Ishikawa (cell line): ENCODE results near the gene THAP2.

ENCODE experiments used
- CEBPB ChIP-seq: IDR thresholded peaks from 2 replicates; pipeline ENCODE4 v1.6.1; 2012
- CREB1 ChIP-seq: IDR thresholded peaks from 2 replicates; pipeline ENCODE4 v1.6.1; 2012; ENCODE audit warnings: low read depth
- EGR1 ChIP-seq: IDR thresholded peaks from 2 replicates; pipeline ENCODE4 v1.6.1; 2012
- EP300 ChIP-seq: IDR thresholded peaks from 2 replicates; pipeline ENCODE4 v1.6.1; 2012; ENCODE audit warnings: borderline replicate concordance
- FOXM1 ChIP-seq: IDR thresholded peaks from 2 replicates; pipeline ENCODE4 v1.6.1; 2012; ENCODE audit warnings: low read depth, borderline replicate concordance
- NFIC ChIP-seq: IDR thresholded peaks from 2 replicates; pipeline ENCODE4 v1.6.1; 2012
- RAD21 ChIP-seq: IDR thresholded peaks from 2 replicates; pipeline ENCODE4 v1.6.1; 2012; ENCODE audit warnings: low read depth
- TAF1 ChIP-seq: IDR thresholded peaks from 2 replicates; pipeline ENCODE4 v1.6.1; 2012; ENCODE audit warnings: low read depth, mild to moderate bottlenecking
- TCF12 ChIP-seq: IDR thresholded peaks from 2 replicates; pipeline ENCODE4 v1.6.1; 2012; ENCODE audit warnings: low read depth
- TEAD4 ChIP-seq: IDR thresholded peaks from 2 replicates; pipeline ENCODE4 v1.6.1; 2012
- YY1 ChIP-seq: IDR thresholded peaks from 2 replicates; pipeline ENCODE4 v1.6.1; 2012; ENCODE audit warnings: low read depth
- ZBTB7A ChIP-seq: IDR thresholded peaks from 2 replicates; pipeline ENCODE4 v1.6.1; 2012; ENCODE audit warnings: low read depth
- TF ChIP-seq, protein P1 (sequence below): IDR thresholded peaks from 2 replicates; pipeline ENCODE4 v1.6.1; 2012; ENCODE audit warnings: low read depth, mild to moderate bottlenecking
- TF ChIP-seq, protein P2 (sequence below): IDR thresholded peaks from 2 replicates; pipeline ENCODE4 v1.6.1; 2012
- TF ChIP-seq, protein P3 (sequence below): IDR thresholded peaks from 2 replicates; pipeline ENCODE4 v1.6.1; 2012

THAP2 gene

DNA sequence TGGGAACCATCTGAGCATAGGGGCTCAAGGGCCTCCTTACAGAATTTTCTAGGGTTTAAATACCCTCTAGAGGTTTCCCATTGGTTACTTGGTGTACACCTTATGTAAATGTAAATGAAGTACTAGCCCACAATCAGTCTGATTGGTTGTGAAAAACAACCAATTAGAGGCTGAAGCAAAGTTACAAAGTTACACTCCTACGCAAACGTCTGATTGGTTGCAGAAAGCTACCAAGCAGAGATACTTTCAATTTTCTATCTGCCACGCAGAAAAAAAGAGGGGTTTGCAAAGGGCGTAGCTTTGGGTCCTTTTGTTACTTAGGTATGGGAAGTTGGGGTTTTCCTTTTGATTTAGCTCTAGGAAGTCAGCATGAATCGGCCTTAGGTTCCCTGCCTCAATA is 20.0 kb downstream of the THAP2 start:
- TF ChIP-seq ZBTB7A (no peak), YY1 (no peak), TAF1 (no peak), TCF12 (no peak), NFIC (no peak)

DNA sequence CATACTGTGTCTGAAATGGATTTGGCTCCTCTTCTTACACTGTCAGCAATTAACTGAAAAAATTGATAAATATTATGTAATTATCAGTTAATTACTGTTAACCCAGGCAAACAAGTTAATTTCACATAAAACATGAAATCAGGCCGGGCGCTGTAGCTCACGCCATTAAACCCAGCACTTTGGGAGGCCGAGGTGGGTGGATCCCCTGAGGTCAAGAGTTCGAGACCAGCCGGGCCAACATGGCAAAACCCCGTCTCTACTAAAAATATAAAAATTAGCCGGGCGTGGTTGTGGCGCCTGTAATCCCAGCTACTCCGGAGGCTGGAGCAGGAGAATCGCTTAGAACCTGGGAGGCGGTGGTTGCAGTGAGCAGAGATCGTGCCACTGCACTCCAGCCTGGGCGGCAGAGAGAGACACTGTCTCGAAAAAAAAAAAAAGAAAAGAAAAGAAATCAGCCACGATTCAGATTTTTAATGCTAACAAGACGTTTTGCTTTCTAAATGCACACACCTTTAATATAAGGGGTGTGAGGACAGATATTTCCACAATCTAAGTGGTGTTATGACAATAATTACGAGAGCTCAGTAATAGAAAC is 21.3 kb downstream of the THAP2 start:
- TF ChIP-seq TCF12 (no peak), CREB1 (no peak), FOXM1 (no peak), RAD21 (no peak), CEBPB (no peak), EP300 (no peak), ZBTB7A (no peak; the same call in 1 of the 2 replicates), NFIC (no peak), EGR1 (no peak), YY1 (no peak), TEAD4 (no peak), TAF1 (no peak)
- TF ChIP-seq, protein P1, sequence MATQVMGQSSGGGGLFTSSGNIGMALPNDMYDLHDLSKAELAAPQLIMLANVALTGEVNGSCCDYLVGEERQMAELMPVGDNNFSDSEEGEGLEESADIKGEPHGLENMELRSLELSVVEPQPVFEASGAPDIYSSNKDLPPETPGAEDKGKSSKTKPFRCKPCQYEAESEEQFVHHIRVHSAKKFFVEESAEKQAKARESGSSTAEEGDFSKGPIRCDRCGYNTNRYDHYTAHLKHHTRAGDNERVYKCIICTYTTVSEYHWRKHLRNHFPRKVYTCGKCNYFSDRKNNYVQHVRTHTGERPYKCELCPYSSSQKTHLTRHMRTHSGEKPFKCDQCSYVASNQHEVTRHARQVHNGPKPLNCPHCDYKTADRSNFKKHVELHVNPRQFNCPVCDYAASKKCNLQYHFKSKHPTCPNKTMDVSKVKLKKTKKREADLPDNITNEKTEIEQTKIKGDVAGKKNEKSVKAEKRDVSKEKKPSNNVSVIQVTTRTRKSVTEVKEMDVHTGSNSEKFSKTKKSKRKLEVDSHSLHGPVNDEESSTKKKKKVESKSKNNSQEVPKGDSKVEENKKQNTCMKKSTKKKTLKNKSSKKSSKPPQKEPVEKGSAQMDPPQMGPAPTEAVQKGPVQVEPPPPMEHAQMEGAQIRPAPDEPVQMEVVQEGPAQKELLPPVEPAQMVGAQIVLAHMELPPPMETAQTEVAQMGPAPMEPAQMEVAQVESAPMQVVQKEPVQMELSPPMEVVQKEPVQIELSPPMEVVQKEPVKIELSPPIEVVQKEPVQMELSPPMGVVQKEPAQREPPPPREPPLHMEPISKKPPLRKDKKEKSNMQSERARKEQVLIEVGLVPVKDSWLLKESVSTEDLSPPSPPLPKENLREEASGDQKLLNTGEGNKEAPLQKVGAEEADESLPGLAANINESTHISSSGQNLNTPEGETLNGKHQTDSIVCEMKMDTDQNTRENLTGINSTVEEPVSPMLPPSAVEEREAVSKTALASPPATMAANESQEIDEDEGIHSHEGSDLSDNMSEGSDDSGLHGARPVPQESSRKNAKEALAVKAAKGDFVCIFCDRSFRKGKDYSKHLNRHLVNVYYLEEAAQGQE = no peak
- TF ChIP-seq, protein P2, sequence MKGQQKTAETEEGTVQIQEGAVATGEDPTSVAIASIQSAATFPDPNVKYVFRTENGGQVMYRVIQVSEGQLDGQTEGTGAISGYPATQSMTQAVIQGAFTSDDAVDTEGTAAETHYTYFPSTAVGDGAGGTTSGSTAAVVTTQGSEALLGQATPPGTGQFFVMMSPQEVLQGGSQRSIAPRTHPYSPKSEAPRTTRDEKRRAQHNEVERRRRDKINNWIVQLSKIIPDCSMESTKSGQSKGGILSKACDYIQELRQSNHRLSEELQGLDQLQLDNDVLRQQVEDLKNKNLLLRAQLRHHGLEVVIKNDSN = no peak
- TF ChIP-seq, protein P3, sequence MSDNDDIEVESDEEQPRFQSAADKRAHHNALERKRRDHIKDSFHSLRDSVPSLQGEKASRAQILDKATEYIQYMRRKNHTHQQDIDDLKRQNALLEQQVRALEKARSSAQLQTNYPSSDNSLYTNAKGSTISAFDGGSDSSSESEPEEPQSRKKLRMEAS = no peak

DNA sequence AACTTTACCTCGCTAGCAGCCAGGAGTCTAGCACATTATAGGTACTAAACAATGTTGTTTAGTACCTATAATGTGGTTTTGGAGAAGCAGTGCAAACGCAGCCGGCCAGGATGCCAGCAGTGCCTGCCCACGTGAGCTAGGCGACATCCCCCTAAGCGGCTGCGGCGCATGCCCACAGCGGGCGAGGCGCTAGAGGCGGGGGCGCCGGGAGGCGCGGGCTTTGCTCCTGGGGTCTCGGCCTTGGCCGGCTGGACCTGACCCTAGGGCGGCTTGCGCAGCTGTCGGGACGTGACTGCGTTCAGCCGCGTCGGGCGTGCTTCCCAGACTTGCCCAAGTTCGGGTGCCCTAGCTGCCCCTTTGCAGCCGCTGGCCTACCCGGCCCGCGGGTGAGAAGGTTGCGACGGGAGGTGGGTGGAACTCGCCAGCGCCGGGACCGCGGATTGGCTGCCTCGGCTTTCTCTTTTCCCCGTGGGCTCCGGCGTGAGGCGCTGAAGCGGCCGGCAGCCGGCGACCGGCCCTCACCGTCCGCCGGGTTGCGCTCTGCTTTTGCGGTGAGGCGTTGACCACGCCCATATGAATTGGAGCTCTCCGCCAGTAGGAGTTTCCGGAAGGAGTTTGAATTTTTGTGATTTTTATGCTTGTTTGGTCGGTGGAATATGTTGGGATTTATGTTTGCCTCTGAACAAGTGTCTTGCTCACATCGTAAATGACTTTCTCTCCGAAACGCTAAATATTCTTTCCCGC is 22.0 kb downstream of the THAP2 start, which contains the start of gene TMEM19:
Gene TMEM19 (plus strand): TSS at position 169 of the 744 bp plus-strand sequence. CDS start 599 bp downstream, outside the sequence.
- peak; percentile 37; the same call in 1 of the 2 replicates for TF ChIP-seq YY1
- peak; percentile 46 for TF ChIP-seq TEAD4
- peak; percentile 57 for TF ChIP-seq EGR1
- peak; percentile 80 for TF ChIP-seq ZBTB7A
- TF ChIP-seq, protein P1 = no peak
- TF ChIP-seq NFIC = no peak; the same call in 1 of the 2 replicates
- TF ChIP-seq TAF1 = peak; percentile 82
- peak; percentile 7; the same call in 1 of the 2 replicates for TF ChIP-seq EP300
- TF ChIP-seq, protein P2 = peak; percentile 95
- 0 out of 2 replicates have a peak, but pooled peaks have one; percentile 35 for TF ChIP-seq CREB1
- no peak for TF ChIP-seq TCF12
- no peak; the same call in 1 of the 2 replicates for TF ChIP-seq CEBPB
- peak; percentile 44; the same call in 1 of the 2 replicates for TF ChIP-seq RAD21
- TF ChIP-seq FOXM1 = peak; percentile 58; the same call in 1 of the 2 replicates
- TF ChIP-seq, protein P3 = peak; percentile 99

DNA sequence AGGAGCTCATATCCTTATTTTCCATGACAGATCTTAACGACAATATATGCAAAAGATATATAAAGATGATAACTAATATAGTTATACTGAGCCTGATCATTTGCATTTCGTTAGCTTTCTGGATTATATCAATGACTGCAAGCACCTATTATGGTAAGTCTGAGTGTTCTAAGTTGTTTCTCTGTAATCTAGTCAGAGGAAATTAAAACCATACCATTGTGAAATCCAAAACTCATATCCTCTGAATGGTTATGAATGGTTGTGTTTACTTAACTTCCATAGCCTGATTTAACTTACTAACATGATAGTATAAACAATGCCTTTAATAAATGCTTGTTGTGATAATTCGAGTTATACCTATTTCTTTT is 22.5 kb downstream of the THAP2 start:
- TF ChIP-seq EP300 = no peak
- TF ChIP-seq FOXM1 = no peak
- TF ChIP-seq NFIC = no peak
- no peak for TF ChIP-seq CEBPB
- no peak for TF ChIP-seq TCF12
- TF ChIP-seq, protein P3 = no peak
- no peak for TF ChIP-seq YY1
- TF ChIP-seq, protein P1 = no peak
- no peak for TF ChIP-seq TEAD4
- TF ChIP-seq TAF1 = no peak
- TF ChIP-seq ZBTB7A = no peak
- TF ChIP-seq EGR1 = no peak
